WTC11 (cell line): ENCODE measurements around the gene PPP1R3D. TPM values are rescaled to one million over a fixed set of nuclear protein-coding genes. Genes with fewer than 3 reads are reported as not detected.

Experiments
- ATAC-seq: fragments of 200-7000 bp; cut with Tn5 transposase; 2 replicates; pipeline ENCODE4 v1.10.0; 2021; ENCODE audit warnings: mild to moderate bottlenecking, moderate library complexity
- CTCF ChIA-PET: fragments of 300-600 bp; sonication (Branson Sonifier 250); formaldehyde crosslinking; loops from one replicate; lab custom pipeline; 2021; ENCODE audit warnings: antibody characterized with exemption; lab: Charles Lee
- POLR2A ChIA-PET: fragments of 350-600 bp; sonication (Branson Sonifier 250); formaldehyde crosslinking; loops from one replicate; lab custom pipeline; 2021; ENCODE audit warnings: antibody characterized with exemption; lab: Charles Lee
- DNase-seq: peaks from one replicate; pipeline ENCODE4 v3.0.0; 2021; ENCODE audit warnings: low spot score
- H3K27ac Mint-ChIP-seq: 2 replicates; pipeline ENCODE4 v1.8.0; 2021; ENCODE audit warnings: mixed read lengths
- H3K27me3 Mint-ChIP-seq: 2 replicates; pipeline ENCODE4 v1.8.0; 2021; ENCODE audit warnings: low read depth, mild to moderate bottlenecking, moderate library complexity, mixed read lengths
- H3K36me3 Mint-ChIP-seq: 2 replicates; pipeline ENCODE4 v1.8.0; 2021; ENCODE audit warnings: mixed read lengths
- H3K4me1 Mint-ChIP-seq: 2 replicates; pipeline ENCODE4 v1.8.0; 2022; ENCODE audit warnings: mixed read lengths
- H3K4me3 Mint-ChIP-seq: 2 replicates; pipeline ENCODE4 v1.8.0; 2021; ENCODE audit warnings: mild to moderate bottlenecking, moderate library complexity, mixed read lengths
- H3K9me3 Mint-ChIP-seq: 2 replicates; pipeline ENCODE4 v1.8.0; 2021; ENCODE audit warnings: mixed read lengths
- CBFB ChIP-seq: sonication (generic); formaldehyde crosslinking; IDR thresholded peaks from 2 replicates; pipeline ENCODE4 v1.8.1; 2022; ENCODE audit warnings: mild to moderate bottlenecking, low read depth, missing genetic modification reagents
- CREB1 ChIP-seq: sonication (generic); formaldehyde crosslinking; IDR thresholded peaks from 2 replicates; pipeline ENCODE4 v1.8.0; 2023; ENCODE audit warnings: mild to moderate bottlenecking, missing genetic modification reagents
- CTCF ChIP-seq: fragments of 200-600 bp; IDR thresholded peaks from 2 replicates; pipeline ENCODE4 v1.8.0; 2022; ENCODE audit warnings: antibody characterized with exemption
- ELF4 ChIP-seq: sonication (generic); formaldehyde crosslinking; IDR thresholded peaks from 2 replicates; pipeline ENCODE4 v1.8.1; 2022; ENCODE audit warnings: low read depth, mild to moderate bottlenecking, moderate library complexity, missing genetic modification reagents
- FOXP1 ChIP-seq: sonication (generic); formaldehyde crosslinking; IDR thresholded peaks from 2 replicates; pipeline ENCODE4 v1.8.0; 2022; ENCODE audit warnings: missing genetic modification reagents, mild to moderate bottlenecking, moderate library complexity, borderline replicate concordance
- GTF2I ChIP-seq: fragments of 250-450 bp; sonication (Bioruptor Pico); conservative IDR thresholded peaks from 2 replicates; pipeline ENCODE4 v1.4.0; 2021; ENCODE audit warnings: mild to moderate bottlenecking
- HMGA2 ChIP-seq: fragments of 250-450 bp; sonication (Bioruptor Pico); IDR thresholded peaks from 2 replicates; pipeline ENCODE4 v1.4.0; 2021; ENCODE audit warnings: mild to moderate bottlenecking, moderate library complexity
- IRF1 ChIP-seq: sonication (generic); formaldehyde crosslinking; IDR thresholded peaks from 2 replicates; pipeline ENCODE4 v1.8.0; 2023; ENCODE audit warnings: missing genetic modification reagents
- KAT7 ChIP-seq: sonication (generic); formaldehyde crosslinking; IDR thresholded peaks from 2 replicates; pipeline ENCODE4 v1.8.1; 2023; ENCODE audit warnings: missing genetic modification reagents, mild to moderate bottlenecking, borderline replicate concordance
- MXD4 ChIP-seq: fragments of 250-450 bp; sonication (Bioruptor Pico); IDR thresholded peaks from 2 replicates; pipeline ENCODE4 v1.8.0; 2021; ENCODE audit warnings: mild to moderate bottlenecking, moderate library complexity, borderline replicate concordance
- NR3C1 ChIP-seq: sonication (generic); formaldehyde crosslinking; conservative IDR thresholded peaks from 2 replicates; pipeline ENCODE4 v1.8.1; 2023; ENCODE audit warnings: low read depth, mild to moderate bottlenecking, missing genetic modification reagents
- OVOL2 ChIP-seq: fragments of 250-450 bp; sonication (Bioruptor Pico); IDR thresholded peaks from 2 replicates; pipeline ENCODE4 v1.9.0; 2021; ENCODE audit warnings: mild to moderate bottlenecking, borderline replicate concordance
- SP1 ChIP-seq: sonication (generic); formaldehyde crosslinking; conservative IDR thresholded peaks from 2 replicates; pipeline ENCODE4 v1.8.1; 2022; ENCODE audit warnings: missing genetic modification reagents
- TEAD1 ChIP-seq: sonication (generic); formaldehyde crosslinking; IDR thresholded peaks from 2 replicates; pipeline ENCODE4 v1.8.0; 2022; ENCODE audit warnings: mild to moderate bottlenecking, missing genetic modification reagents
- total RNA-seq: library from RNA; stranded (reverse); gene quantifications from 3 replicates; pipeline ENCODE4 v1.2.3, GENCODE V29; 2021
- TF ChIP-seq, protein P1 (sequence below): fragments of 250-450 bp; sonication (Bioruptor Pico); IDR thresholded peaks from 2 replicates; pipeline ENCODE4 v1.8.0; 2021; ENCODE audit warnings: mild to moderate bottlenecking
- TF ChIP-seq, protein P2 (sequence below): fragments of 250-450 bp; sonication (Bioruptor Pico); conservative IDR thresholded peaks from 2 replicates; pipeline ENCODE4 v1.9.0; 2021; ENCODE audit warnings: mild to moderate bottlenecking
- TF ChIP-seq, protein P3 (sequence below): sonication (generic); formaldehyde crosslinking; IDR thresholded peaks from 2 replicates; pipeline ENCODE4 v1.8.0; 2022; ENCODE audit warnings: mild to moderate bottlenecking, missing genetic modification reagents
- TF ChIP-seq, protein P4 (sequence below): sonication (generic); formaldehyde crosslinking; IDR thresholded peaks from 2 replicates; pipeline ENCODE4 v1.8.1; 2023; ENCODE audit warnings: mild to moderate bottlenecking, missing genetic modification reagents
- TF ChIP-seq, protein P5 (sequence below): sonication (generic); formaldehyde crosslinking; IDR thresholded peaks from 2 replicates; pipeline ENCODE4 v1.8.1; 2022; ENCODE audit warnings: mild to moderate bottlenecking, moderate library complexity, missing genetic modification reagents
- TF ChIP-seq, protein P6 (sequence below): sonication (generic); formaldehyde crosslinking; IDR thresholded peaks from 2 replicates; pipeline ENCODE4 v1.8.1; 2023; ENCODE audit warnings: mild to moderate bottlenecking, missing genetic modification reagents, moderate library complexity

The PPP1R3D gene
- total RNA-seq, 1 experiment from 2014 or later, result 2.4 TPM

GRCh38 chr20:59945731-59946130 lies 5.6 kb upstream of the PPP1R3D start (continued):
- TF ChIP-seq FOXP1 (CRISPR knock-in tag), result no peak
- TF ChIP-seq, all 79 proteins: peak for 0

DNA sequence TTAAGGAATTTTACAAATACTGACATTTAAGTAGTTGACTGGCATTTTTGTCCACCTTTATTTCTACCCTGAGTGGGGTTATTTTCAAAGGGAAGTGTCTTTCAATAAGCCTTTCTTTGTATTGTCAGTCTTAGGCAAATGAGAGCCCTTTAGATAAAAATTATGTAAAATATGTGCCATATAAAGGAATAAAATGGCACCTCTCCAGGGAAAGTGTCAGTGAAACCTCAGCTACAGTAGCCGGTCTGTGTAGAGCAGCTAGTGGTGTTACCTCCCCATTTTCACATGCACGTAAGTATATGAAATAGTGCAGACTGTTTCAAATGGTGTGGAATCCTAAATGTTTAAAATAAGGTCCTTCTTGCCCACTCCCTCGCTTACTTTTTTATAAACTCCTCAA lies 5.1 kb upstream of the PPP1R3D start:
- peaks cover 8% of the 10 kb centered on the region for H3K36me3 Mint-ChIP-seq
- peak overlapping the region; percentile 7; the same call in 1 of the 2 replicates for H3K27ac Mint-ChIP-seq
- TF ChIP-seq ELF4 (CRISPR knock-in tag) (no peak), NR3C1 (CRISPR knock-in tag) (no peak), HMGA2 (no peak), GTF2I (CRISPR knock-in tag) (no peak), MXD4 (CRISPR knock-in tag) (no peak), SP1 (CRISPR knock-in tag) (no peak), CREB1 (CRISPR knock-in tag) (no peak), KAT7 (CRISPR knock-in tag) (no peak), CBFB (CRISPR knock-in tag) (no peak), CTCF (no peak), IRF1 (CRISPR knock-in tag) (no peak), TEAD1 (CRISPR knock-in tag) (no peak), OVOL2 (CRISPR knock-in tag) (no peak)
- TF ChIP-seq, protein P1, sequence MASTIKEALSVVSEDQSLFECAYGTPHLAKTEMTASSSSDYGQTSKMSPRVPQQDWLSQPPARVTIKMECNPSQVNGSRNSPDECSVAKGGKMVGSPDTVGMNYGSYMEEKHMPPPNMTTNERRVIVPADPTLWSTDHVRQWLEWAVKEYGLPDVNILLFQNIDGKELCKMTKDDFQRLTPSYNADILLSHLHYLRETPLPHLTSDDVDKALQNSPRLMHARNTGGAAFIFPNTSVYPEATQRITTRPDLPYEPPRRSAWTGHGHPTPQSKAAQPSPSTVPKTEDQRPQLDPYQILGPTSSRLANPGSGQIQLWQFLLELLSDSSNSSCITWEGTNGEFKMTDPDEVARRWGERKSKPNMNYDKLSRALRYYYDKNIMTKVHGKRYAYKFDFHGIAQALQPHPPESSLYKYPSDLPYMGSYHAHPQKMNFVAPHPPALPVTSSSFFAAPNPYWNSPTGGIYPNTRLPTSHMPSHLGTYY, result no peak
- TF ChIP-seq, protein P2, sequence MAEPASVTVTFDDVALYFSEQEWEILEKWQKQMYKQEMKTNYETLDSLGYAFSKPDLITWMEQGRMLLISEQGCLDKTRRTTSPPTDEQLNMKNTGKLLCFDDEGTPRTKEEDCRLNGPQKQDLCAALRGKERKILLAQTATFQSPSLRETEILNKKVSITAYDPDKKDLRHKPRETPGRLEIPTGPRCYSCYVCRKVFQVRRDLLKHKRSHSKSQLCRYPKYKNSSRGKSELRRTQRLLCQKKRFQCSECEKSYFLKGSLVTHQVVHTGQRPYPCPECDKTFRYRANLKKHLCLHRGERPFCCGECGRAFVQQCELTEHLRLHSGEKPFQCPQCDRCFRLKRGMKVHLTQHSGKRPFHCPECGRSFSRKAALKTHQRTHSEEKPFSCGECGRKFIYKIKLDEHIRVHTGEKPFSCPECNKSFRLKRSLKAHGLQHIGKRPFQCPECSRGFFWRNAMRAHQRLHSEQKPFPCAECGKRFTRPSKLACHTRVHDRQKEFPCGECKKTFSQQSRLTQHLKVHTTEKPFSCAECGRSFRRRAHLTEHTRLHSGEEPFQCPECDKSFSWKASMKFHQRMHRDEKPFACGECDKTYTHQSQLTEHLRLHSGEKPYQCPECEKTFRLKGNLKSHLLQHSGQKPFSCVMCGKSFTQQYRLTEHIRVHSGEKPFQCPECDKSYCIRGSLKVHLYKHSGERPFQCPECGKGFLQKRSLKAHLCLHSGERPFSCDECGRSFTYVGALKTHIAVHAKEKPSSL, result no peak
- TF ChIP-seq, protein P3, sequence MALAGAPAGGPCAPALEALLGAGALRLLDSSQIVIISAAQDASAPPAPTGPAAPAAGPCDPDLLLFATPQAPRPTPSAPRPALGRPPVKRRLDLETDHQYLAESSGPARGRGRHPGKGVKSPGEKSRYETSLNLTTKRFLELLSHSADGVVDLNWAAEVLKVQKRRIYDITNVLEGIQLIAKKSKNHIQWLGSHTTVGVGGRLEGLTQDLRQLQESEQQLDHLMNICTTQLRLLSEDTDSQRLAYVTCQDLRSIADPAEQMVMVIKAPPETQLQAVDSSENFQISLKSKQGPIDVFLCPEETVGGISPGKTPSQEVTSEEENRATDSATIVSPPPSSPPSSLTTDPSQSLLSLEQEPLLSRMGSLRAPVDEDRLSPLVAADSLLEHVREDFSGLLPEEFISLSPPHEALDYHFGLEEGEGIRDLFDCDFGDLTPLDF, result no peak
- TF ChIP-seq, protein P4, sequence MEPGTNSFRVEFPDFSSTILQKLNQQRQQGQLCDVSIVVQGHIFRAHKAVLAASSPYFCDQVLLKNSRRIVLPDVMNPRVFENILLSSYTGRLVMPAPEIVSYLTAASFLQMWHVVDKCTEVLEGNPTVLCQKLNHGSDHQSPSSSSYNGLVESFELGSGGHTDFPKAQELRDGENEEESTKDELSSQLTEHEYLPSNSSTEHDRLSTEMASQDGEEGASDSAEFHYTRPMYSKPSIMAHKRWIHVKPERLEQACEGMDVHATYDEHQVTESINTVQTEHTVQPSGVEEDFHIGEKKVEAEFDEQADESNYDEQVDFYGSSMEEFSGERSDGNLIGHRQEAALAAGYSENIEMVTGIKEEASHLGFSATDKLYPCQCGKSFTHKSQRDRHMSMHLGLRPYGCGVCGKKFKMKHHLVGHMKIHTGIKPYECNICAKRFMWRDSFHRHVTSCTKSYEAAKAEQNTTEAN (CRISPR knock-in tag), result no peak
- TF ChIP-seq, protein P5, sequence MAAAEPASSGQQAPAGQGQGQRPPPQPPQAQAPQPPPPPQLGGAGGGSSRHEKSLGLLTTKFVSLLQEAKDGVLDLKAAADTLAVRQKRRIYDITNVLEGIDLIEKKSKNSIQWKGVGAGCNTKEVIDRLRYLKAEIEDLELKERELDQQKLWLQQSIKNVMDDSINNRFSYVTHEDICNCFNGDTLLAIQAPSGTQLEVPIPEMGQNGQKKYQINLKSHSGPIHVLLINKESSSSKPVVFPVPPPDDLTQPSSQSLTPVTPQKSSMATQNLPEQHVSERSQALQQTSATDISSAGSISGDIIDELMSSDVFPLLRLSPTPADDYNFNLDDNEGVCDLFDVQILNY, result no peak
- TF ChIP-seq, protein P6, sequence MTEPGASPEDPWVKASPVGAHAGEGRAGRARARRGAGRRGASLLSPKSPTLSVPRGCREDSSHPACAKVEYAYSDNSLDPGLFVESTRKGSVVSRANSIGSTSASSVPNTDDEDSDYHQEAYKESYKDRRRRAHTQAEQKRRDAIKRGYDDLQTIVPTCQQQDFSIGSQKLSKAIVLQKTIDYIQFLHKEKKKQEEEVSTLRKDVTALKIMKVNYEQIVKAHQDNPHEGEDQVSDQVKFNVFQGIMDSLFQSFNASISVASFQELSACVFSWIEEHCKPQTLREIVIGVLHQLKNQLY (CRISPR knock-in tag), result no peak
- no peak for ATAC-seq
- no peak overlapping the region for H3K4me3 Mint-ChIP-seq
- ChIA-PET CTCF (interaction anchor here (0.8 to 3.7 kb wide), 4 partner anchors 10 to 112 kb away, joined by 5 to 37 read pairs (median 8); partner anchors contain the start of gene SYCP2), POLR2A (no interaction called here)
- no peaks in the 10 kb centered on the region for H3K27me3 Mint-ChIP-seq
- H3K9me3 Mint-ChIP-seq, result no peaks in the 10 kb centered on the region
- peaks cover 16% of the 10 kb centered on the region for H3K4me1 Mint-ChIP-seq
- DNase-seq, result no peak
